ENCODE results near the gene WDR44.
"Not testable (repeated sequence)": the region's sequence is repeated elsewhere in the genome, so short reads cannot be mapped to it uniquely, and the experiment has no call there.

WDR44 gene, protein sequence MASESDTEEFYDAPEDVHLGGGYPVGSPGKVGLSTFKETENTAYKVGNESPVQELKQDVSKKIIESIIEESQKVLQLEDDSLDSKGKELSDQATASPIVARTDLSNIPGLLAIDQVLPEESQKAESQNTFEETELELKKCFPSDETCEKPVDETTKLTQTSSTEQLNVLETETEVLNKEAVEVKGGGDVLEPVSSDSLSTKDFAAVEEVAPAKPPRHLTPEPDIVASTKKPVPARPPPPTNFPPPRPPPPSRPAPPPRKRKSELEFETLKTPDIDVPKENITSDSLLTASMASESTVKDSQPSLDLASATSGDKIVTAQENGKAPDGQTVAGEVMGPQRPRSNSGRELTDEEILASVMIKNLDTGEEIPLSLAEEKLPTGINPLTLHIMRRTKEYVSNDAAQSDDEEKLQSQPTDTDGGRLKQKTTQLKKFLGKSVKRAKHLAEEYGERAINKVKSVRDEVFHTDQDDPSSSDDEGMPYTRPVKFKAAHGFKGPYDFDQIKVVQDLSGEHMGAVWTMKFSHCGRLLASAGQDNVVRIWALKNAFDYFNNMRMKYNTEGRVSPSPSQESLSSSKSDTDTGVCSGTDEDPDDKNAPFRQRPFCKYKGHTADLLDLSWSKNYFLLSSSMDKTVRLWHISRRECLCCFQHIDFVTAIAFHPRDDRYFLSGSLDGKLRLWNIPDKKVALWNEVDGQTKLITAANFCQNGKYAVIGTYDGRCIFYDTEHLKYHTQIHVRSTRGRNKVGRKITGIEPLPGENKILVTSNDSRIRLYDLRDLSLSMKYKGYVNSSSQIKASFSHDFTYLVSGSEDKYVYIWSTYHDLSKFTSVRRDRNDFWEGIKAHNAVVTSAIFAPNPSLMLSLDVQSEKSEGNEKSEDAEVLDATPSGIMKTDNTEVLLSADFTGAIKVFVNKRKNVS

DNA sequence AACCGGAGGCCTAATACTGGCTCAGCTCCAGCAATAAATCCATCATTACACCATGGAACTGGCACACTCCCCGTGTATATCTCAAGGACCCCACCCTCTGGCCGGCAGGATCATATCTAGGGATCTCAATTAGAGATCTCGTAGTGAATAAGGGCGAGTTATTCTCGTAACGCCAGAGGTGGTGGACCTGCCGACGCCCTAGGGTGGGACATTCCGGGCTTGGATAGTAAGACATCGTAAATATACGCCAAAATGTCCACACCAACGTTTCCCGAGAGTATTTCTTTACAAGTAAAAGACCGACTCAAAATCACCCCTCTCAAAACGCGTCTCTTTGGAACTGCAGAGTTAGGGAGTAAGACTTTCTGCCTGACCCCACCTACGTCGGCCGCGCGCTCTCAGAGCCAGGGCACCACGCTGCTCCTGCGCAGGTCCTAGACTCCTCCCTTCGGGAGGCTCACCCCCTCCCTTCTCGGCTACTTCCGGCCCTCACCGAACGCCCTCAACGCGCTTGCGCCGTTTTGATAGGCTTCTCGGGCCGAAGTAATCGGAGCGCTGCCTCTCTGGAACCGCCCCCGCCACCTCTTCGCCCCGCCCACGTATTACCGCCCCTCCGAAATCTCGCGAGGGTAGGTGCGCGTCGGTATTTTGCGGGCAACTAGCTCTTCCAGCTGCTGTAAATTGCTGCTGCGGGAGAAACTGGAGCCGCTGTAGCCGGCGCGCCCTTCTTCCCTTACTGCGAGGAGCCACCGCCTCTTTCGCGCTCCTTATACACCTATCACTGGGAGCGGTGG lies at the start of gene WDR44:
TSS of gene WDR44 (plus strand) at position 643 of the 794 bp plus-strand sequence. CDS start 398 bp downstream, outside the sequence.
- peak; percentile 22 to 93 (median 84) for DNase-seq

- not testable (repeated sequence) for DNase-seq
These were observed 40.1 kb upstream of the WDR44 start for GRCh38 chrX:118305827-118306226.

- no peak for DNase-seq
These were observed 30.4 kb upstream of the WDR44 start for GRCh38 chrX:118315529-118315928.

DNA sequence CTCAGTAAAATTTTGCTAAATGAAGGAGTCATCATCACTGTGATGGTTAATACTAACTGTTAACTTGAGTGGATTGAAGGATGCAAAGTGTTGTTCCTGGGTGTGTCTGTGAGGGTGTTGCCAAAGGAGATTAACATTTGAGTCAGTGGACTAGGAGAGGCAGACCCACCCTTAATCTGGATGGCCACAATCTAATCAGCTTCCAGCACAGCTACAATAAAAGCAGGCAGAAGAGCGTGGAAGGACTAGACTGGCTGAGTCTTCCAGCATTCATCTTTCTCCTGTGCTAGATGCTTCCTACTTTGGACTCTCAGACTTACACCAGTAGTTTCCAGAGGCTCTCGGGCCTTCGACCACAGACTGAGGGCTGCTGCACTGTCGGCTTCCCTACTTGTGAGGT lies 21.3 kb upstream of the WDR44 start:
- no peak for DNase-seq

DNA sequence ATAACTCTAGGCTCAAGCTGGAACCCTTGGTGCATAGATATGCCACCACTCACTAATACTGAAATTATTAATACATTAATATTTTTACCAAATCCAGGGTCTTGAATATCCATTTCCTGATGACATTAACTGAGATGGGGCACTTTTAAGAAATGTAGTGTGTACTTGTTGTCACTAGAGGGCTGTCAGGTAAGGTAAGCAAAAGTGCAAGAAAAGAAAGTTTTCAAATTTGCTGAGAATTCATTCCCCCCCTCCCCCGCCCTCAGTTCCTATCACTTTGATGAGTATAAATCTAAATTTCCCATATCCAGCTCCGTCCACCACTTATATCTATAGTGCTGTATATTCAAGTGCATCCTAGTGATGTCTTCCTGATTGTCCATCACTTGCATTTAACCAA lies 20.5 kb upstream of the WDR44 start:
- DNase-seq: no peak

DNA sequence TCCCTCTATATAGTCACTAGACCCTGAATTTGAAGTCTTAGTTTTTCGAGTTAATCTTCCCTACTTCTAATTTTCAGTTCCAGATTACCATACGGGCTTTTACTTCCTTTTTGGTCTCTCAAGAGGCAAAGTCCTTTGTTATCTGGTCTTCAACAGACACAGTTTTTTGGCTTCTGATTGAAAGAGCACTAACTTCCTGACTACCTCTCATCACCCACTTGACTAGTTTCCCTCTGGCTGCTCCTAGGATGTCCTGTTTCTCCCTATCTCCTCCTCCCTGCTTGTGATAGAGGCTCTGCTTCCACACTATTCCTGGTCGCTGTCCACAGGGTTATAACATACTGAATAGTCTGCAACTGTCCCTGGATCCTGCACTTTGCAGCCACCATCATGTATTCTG lies 16.7 kb upstream of the WDR44 start:
- DNase-seq: no peak

DNA sequence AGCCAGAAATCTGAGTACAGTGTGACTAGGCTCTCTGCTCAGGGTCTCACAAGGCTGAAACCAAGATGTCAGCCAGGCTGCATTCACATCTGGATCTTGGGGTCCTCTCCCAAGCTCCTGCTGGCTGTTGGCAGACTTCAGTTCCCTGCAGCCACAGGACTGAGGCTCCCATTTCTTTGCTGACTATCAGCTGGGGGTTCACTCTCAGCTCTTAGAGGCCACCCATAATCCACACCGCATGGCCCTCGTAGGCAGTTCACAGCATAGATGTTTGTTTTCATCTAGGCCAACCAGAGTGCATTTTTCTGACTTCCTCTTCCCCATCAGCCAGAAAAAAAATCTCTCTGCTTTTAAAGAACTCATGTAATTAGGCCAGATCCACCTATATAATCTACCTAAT lies 8.2 kb upstream of the WDR44 start:
- no peak for DNase-seq

DNA sequence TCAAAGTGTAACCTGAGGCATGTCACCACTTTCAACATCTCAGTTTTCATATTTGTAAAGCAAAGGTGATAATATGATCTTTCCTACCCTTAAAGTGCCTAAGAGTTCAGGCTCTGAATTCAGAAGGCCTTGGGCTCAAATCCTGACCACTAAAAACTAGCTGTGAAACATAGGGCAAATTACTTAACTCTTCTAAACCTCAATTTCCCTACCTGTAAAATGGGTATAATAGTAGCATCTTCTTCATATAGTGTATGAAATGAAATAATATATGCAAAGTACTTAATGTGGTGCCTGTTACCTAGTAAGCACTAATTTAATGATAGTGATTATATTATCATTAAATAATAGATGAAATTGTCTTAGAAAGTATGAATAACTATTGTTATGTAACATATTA lies 7.0 kb upstream of the WDR44 start:
- no peak for DNase-seq

DNA sequence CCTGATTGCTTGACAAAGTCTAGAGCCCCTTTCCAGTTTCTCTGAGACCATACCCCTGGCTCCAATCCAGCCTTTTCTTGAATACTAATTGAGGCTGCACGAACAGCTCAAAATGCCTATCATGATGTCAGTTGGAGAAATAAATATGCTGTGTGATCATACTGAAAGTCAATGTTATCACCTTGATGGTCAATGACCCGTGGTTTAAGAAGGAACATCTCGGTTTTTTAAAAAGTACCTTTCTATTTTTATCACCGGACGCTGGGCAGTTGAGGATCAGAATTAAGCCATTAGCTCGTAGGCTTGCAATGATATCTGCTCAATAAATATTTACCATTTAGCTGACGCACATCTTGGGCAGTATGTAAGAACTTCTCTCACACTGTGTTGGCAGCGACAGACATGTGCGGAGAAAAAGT lies 852 bp upstream of the WDR44 start:
- DNase-seq: no peak

GRCh38 chrX:118346258-118347094 lies 570 bp downstream of the WDR44 start:
- DNase-seq: peak in 37 of 51 donors; percentile 2 to 62 (median 27)

DNA sequence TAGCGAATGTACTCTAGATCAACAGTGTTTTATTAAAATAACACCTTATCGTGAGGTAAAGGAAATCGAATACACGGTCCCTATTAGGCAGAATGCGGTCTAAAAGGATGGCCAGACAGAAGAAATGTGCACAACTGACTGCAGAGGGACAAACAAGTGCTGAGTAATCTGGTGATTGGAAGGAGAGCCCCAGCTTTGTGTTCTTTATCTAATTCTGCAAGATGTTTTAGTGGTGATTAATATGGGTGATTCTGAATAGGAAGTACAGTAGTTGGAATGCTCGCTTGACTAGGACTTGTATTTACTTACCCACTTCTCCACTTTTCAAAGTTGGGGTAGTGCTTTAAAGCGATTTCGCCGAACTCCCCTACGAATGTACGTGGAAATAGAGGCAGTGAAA lies 1.2 kb downstream of the WDR44 start:
- DNase-seq: peak in 1 of 51 donors; percentile 23

- no peak for DNase-seq
These were observed 1.8 kb downstream of the WDR44 start for GRCh38 chrX:118347736-118348135.

GRCh38 chrX:118348186-118348810 lies 2.4 kb downstream of the WDR44 start:
- no peak for DNase-seq

DNA sequence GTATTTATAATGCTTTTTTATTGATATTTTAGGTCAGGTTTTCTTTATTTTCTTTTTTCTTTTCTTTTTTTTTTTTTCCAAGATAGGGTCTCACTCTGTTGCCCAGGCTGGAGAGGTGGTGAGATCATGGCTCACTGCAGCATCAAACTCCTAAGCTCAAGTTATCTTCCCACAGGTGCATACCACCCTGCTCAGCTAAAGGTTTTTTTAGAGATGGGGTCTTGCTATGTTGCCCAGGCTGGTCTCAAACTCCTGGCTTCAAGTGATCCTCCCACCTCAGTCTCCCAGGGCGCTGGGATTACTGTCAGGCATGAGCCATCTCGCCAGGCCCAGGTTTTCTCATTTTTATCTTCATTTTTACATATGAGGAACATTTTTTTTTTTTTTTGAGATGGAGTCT lies 3.3 kb downstream of the WDR44 start:
- no peak for DNase-seq

GRCh38 chrX:118350221-118350620 lies 4.3 kb downstream of the WDR44 start:
- peak in 1 of 51 donors; percentile 0 for DNase-seq

GRCh38 chrX:118350706-118351105 lies 4.8 kb downstream of the WDR44 start:
- peak in 1 of 51 donors; percentile 2 for DNase-seq

- no peak for DNase-seq
These were observed 6.7 kb downstream of the WDR44 start for GRCh38 chrX:118352566-118352965.

DNA sequence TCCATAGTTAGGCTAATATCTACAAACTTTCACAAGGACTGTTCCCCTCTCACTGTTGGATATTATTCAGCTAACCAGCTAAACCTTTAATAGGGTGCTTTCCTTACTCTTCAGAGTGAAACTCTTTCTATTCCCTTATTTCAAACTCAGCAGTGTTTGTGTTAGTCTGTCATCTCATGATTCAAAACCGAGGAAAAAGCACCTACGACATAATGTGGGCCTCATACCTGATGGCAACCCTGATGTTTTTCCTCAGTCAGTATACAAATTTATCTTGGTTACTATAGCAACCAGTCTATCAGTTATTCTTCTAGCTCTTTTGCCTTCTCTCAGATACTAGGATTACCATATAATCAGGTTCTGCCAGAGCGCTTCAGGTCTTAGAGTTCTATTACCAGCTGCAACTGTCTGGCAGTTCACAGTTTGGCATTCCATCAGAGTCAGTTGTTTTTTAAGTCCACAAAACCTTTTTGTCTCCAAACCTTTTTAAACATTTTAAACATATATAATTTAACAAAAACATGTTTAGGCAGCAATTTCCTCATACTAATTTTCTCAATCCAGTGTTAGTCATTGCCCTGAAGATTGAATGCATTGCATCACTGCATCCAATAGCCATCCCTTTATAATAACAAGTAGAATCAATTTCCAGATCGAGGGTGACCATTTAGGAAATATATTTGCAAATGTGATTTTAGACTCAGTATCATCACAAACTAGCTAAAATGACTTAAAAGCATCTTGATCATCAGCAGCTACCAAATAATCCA lies 7.4 kb downstream of the WDR44 start:
- DNase-seq: no peak

DNA sequence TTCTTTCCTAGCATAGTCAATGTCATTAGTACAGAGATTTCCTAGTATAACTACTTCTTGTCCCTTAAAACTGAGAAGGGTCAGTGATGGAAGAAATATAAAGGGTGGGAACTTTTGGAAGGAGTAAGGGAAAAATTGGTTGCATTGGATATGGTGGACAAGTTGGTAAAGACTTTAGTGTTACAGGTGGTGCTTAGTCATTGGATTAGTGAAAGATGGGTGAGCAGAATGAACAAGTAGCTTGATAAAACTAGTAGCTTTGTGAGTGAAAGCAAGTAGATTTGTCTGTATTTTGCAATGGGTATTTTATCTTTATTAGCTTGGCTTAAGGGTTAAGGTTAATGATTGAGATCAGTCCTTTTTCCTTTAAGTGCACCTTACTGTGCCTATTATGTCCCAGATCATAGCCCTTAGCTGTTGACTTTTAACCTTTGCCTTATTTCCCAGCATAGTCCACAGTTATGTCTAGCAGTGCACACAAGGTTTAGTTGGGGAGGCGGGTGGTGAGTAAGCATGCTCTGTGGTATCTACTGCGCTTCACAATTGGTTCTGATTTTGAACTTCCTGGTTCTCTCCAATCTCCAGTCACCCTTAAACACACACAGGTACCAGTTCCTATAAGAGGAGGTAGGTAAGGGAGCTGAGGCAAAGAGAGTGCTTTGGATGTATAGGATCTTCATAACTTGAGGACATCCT lies 9.5 kb downstream of the WDR44 start:
- DNase-seq: peak in 1 of 51 donors; percentile 3
